DMS79 treated with DMSO at 0.1 percent for 48 hours (cell line): Measurements from ENCODE around the gene PRMT5.
A peak's percentile ranks its signal among the peaks of the same experiment; 100 is the strongest.

ENCODE experiments used
- DNase-seq: peaks from one replicate; lab custom pipeline; 2025; lab: John Stamatoyannopoulos, UW

Gene PRMT5

DNA sequence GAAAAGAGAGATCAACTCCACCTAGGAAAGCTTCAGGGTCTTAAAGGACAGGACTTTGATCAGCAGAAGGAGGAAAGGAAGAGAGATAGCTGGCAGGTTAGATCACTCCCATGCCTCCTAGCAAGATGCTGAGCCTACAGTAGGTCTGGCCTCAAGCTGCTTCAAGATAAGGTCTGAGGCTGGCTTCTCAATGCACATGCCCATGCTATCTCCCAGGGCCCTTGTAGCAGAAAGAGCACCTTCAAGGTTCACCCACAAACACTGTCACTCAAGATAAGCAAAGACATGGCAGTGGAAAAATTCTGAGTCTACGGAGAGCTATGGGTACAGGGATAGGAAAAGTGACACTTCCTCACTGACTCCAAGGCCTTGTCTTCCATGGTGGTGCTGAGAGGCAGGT is 31.8 kb downstream of the PRMT5 start:
- DNase-seq = no peak

DNA sequence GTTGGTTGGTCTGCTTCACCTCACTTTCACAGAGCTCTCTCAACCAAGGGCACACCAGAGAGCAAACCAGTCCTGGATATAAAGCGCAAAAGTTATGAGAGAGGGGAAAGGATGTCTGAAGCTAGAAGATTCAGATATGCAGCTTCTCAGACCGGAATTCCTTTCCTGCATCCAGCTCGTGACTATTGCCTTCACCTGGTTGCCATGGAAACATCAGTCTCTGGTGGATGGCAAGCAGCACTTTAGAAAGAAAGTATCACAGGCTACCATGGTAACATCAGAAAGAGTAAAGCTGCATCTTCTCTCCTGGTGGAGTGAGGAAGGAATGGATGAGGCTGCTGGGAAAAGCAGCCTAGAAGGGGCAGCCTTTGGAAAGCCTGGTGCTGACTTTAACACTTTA is 32.4 kb downstream of the PRMT5 start:
- no peak for DNase-seq

DNA sequence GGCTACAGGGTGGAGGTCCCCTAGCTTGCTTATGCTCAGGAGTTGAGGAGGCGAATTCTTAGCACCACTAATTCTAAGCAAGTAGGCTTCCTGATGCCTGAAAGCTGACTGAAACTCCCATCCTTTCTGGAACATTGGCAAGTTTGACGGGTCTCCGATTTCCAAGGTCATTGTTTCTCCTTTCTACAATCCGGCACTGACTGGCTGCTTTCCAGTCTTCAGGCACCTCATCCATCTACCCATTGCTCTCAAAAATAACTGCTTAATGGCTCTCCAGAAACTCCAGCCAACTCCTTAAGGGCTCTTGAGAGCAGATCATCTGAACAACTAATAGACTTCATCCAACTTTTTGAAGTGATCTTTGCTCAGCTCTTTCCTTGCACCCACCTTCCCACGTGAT is 32.8 kb downstream of the PRMT5 start:
- peak; percentile 100 for DNase-seq

DNA sequence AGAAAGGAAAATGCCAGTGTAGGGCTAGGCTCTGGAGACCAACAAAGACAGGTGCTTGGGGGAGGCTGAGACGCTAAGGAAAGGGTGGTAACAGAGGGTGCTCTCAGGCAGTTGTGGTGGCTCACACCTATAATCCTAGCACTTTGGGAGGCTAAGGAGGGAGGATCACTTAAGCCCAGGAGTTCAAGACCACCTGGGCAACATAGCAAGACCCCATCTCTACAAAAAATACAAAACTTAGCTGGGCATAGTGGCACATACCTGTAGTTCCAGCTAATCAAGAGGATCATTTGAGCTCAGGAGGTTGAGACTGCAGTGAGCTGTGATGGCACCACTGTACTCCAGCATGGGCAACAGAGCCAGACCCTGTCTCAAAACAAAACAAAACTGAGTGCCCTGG is 33.8 kb downstream of the PRMT5 start:
- no peak for DNase-seq

DNA sequence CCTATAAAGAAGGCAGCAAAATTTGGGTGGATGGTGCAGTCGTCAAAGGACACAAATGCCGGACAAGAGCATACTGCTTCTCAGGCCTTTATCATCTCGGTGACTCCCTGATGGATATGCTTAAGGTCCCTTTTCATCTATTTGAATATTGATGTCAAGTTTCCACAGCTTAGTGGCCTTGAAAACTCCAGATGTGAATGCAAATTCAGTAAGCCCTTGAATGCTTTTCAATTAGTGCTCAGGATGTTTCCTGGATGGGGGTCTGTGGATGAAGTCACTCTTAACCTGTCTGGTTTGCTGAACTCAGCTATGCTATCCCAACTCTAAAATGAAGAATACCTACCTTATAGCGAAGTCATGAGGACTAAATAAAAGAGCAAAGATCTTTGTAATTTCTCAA is 35.5 kb downstream of the PRMT5 start:
- DNase-seq = no peak

DNA sequence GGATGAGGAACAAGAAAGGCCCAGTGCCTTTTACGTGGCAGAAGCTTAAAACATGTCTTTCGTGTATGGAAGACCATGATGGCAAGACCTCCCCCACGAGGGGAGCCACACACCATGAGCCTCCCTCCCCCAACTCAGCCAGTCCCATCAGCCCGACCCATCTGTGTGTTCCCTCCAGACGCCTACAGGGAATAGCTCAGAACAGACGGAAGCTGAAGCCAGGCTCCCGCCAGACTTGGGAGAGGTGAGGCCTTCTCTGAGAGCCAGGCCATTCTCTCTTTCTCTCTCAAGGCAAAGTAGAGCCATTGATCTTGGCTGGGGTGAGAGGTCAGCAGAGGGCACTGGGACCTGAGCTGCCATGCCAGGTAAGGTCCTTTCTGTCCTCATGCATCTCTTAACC is 36.7 kb downstream of the PRMT5 start:
- DNase-seq = no peak

DNA sequence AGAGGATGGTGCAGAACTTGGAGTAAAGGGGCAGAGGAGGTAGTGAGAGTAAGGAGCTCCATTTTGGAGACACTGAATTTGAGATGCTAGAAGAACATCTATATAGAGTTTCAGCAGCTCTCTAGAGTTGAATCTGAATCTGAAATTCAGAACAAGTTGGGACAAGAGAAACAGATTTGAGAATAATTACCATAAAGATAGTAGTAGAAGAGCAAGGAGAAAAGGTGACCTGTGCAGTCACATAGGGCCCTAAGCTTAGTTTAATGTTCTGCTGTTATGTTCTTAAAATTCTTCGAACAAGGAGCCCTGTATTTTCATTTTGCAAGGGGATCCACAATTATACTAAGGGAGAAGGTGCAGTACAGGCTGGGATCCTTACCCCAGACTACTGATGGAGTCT is 38.8 kb downstream of the PRMT5 start:
- no peak for DNase-seq

DNA sequence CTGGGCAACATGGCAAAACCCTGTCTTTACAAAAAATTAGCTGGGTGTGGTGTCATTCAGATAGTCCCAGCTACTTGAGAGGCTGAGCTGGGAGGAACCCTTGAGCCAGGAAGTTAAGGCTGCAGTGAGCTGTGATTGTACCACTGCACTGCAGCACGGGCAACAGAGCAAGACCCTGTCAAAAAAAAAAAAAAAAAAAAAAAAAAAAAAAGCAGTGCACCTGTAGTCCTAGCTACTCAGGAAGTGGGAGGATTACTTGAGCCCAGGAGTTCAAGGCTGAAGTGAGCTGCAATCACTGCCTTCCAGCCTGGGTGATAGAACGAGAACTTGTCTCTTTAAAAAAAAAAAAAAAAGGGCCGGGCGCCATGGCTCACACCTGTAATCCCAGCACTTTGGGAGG is 40.5 kb downstream of the PRMT5 start:
- DNase-seq = no peak

DNA sequence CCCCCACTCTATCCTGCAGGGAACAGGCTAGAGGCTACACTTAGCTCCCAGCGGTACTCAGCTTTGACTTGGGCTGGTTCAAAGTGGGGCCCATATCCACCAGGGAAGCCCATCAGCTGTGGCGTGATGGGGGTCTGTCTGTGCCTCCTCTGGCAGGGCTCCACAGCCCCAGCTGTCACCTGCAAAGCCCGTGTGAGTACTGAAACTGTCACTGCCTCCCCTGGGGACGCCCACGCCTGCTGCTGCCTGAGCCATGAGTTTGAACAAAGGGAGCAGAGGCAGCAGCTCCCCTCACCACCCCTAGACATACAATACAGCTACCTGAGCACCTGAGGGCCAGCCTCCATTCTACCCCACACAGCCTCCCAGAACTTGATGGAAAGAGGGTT is 41.2 kb downstream of the PRMT5 start:
- DNase-seq = no peak

DNA sequence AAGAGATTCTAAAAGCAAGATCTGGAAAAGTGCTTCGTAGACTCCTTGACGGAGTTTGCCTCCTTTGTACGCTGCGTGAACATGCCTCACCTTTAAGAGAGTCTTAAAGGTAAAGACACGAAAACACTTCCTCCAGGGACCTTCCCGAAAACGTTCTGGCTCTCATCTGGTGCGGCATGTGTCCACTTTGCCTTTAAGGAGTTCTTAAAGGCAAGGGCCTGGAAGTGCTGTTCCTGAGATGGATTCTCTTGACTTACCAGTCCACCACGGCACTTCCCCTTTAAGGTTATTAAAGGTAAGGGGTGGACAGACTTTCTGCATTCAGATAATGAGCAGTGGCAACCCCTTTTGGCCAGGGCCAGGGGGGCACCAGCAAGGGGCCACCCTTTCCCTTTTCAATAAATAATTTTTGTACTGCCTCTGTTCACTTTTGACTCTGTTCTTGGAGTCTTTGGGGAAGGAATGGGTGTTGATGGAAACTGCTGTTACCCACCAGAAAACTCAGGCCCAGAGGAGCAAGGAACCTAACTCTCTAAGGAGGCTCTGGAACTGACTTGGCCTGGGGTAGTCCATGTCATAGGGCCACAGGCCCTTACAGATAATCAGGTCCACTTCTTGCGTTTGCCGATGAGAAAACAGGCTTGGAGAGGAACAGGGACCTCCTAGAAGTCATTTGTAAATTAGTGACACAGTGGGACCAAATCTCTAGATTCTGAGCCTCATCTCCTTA is 41.8 kb downstream of the PRMT5 start:
- DNase-seq = peak; percentile 100

DNA sequence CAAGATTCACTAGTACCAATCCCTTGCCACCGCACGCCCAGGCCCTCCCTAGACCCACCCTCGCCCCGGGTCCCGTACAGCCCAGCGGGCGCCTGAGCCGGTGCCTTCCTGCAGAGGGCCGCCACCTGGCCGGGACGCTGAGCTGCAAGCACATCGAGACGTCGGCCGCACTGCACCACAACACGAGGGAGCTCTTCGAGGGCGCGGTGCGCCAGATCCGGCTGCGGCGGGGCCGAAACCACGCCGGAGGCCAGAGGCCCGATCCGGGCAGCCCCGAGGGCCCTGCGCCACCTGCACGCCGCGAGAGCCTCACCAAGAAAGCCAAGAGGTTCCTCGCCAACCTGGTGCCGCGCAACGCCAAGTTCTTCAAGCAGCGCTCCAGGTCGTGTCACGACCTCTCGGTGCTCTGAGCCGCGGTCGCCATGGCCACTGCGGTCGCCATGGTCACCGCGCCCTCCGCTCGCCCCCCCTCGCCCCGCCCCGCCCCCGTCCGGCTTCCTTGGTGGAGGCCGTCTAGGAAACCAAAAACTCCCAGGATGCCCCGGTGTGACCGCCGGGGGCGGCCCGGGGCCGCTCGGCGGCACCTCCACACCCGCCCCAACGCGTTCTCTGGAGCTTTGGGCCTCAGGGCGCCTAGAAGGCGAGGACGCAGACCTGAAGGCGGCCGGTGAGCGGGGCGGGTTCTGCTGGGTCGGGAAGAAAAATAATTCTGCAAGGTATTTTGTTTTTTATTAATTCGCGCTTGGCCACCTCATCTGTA is 42.5 kb downstream of the PRMT5 start:
- DNase-seq = peak; percentile 90

DNA sequence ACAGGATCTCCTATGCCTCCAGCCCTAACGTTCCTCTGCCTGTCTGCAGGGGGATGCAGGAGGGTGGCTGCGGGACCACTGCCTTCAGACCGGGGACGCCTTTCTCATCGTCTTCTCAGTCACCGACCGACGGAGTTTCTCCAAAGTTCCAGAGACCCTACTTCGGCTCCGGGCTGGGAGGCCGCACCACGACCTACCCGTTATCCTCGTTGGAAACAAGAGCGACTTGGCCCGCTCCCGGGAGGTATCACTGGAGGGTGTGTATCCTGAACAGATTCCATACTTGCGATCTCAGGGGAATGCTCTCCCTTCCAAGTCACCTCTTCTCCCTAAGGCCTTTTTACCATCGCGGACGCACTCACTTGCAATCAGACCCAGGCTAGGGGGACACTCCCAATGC is 43.2 kb downstream of the PRMT5 start:
- no peak for DNase-seq

DNA sequence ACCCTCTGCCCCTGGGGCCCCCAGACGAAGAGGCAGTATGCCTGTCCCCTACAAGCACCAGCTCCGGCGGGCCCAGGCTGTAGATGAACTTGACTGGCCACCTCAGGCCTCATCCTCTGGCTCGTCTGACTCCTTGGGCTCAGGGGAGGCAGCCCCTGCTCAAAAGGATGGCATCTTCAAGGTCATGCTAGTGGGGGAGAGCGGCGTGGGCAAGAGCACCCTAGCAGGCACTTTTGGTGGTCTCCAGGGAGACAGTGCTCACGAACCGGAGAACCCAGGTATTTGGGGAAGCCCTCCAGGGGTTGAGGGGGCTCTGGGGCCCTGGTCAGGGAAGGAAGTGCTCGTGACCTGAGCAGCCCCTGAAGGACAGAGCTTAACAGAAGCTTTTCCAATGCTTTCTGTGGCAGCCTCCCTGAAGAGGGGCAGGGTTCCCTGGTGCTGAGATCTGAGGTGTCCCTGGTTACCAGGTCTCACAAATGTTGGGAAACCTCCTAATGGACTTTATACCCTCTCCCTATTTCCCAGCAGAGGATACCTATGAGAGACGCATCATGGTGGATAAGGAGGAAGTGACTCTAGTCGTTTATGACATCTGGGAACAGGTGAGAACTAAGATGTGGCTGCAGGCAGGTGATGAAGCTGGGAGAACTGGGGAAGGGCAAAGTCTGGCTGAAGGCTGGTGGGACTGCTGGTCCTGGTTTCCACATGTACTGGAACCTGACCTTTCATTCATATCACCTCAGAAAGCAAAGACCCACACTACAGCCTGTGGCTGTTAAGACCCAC is 44.2 kb downstream of the PRMT5 start:
- no peak for DNase-seq

DNA sequence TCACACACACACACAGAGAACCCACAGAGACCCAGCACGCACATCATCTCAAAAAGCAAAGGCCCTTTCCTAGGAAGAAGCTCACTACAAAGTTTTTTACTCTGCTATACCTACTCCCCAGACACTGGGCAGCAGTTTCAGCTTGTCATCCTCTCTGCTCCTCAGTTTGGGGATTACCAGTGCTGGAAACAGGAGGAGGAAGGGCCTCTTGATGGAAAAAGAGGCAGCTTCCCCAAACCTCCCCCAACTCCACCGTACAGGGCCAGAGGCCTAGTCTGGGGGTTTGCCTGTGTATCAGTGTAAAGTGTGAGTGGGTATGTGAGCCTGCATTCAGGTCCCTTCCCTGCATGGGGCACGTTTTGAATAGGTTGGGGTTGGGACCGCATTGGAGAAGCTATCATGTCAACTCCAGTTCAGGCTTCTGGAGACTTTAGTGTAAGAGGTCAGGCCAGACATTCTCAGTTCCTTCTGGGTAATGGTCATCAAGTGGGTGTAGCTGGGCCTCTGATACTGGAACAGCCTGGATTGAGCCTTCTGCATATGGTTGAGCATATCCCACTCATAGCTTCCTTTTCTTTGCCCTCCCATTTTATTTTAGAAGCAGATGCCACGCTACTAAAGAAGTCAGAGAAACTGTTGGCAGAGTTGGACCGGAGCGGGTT is 45.0 kb downstream of the PRMT5 start:
- DNase-seq = no peak

DNA sequence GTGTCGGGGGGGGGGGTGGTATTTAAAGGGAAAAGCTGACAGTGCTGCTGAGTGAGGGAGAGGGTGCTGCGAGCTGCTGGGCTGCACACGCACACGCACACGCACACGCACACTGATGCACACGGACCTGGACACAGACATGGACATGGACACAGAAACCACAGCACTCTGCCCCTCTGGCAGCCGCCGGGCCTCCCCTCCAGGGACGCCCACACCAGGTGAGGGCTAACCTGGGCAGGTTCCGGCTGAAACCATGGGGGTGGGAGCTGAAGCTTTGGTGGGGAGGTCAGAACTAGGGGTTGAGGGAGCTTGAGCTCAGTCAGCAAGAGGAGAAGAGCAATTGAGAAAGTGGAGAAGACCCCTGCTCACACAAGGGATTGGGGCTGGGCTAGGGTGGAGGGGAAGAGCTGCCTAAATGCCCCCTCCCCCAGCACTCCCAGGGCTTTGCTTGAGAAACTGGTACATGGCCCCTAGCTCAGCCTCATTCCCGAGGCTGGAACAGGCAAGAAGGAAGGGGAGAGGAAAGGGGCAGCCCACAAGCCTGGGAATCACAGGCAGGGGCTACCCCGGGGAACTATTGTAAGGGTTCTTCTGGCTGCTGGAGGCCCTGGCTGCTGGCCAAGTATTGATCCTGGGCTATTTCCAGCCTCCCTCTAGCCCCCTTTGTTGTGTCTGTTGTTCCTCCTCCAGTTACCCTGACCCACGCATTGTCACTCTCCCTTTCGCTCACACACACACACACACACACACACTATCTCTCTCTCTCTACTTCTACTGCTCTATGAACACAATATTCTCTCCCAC is 45.8 kb downstream of the PRMT5 start, which contains the start of gene REM2:
Gene REM2 (plus strand): TSS at position 50 of the 804 bp plus-strand sequence. CDS start 66 bp downstream, at position 116.
- peak; percentile 61 for DNase-seq

DNA sequence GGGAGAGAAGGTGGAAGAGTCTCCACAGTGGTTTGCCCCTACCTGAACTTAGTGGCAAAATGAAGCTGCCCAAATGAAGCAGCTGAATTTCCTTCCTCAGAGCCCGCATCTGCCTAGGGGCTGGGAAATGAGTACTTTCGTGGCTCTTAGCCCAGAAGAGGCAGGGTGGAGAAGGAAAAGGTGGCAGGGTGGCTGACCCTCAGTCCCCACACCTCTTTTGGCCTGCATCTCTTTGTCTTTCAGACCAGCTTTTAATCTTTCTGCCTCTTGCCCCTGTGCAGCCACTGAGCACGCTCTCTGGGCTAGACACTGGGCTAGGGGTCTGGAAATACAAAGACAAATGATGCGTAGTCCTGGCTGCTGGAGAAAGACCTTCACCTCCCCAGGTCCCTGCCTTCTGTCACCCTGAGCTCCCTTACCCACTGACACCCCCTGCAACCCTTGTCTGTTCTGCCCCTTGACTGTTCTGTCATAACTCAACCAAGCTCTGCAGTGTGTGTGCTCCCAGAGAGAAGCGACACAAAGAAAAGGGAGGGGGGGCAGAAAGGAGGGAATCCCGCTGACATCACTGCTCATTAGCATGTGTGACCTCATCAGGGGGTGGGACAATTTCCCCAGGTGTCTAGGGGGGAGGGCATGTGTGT is 46.5 kb downstream of the PRMT5 start:
- DNase-seq = peak; percentile 87

DNA sequence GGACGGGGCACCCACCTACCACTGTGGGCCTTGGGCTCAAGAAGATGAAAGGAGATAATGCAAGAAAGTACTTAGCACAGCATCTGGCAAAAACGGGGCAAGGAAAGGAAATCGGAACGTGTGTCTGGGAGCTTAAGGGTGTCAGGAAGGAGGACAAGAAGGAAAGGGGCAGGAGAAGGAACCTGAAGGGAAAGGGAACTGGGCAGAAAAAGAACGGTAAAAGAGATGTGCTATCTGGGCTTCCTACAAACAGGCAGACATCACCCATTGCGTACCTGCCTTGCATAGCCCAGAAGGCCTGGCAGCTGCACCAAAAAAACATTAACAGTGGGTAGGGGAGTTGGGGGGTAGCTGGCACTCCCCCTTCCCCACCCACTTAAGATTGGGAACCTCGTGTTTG is 47.1 kb downstream of the PRMT5 start:
- DNase-seq = no peak

DNA sequence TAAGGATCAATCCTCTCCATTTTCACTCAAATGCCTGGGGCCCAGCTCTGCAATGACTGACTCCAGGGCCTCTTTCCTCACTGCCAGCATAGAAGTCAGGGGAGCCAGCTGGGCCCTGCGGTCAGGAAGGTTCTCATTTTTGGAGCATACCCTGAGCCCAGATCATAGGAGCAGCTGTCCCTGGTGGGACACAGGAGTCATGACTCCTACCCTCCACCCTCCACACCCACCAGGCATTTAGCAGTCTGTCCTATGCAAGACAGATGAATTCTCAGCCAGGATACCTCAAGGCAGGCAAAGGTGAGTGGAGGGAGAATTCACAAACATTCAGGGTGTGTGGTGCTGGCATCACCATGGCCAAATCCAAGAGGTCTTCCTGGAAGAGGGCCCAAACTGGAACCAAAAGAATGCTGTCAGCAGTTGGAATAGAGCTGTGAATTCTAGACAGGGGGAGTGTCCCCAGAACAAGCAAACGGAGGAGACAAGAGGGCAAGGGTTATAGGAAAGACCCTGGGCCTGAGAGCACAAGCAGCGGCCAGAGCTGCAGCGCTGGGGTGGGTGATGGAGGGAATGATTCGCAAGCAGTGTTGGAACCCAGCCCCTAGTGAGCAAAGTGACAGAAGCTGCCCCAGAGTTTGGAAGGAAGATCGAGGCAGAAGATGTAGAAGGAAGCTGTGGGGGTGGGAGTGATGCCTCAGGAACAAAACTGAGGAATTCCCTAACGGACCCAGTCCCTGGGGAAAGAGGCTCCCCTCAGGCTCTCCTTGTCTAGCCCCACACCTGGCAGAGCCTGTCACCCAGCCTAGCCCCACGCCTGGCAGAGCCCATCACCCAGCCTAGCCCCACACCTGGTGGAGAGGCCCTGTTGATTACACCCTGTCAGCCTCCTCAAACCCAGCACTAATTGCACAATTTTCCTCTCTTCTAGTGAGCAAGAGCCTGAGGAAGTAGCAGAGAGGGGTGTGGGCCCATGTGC is 50.6 kb downstream of the PRMT5 start:
- no peak for DNase-seq

DNA sequence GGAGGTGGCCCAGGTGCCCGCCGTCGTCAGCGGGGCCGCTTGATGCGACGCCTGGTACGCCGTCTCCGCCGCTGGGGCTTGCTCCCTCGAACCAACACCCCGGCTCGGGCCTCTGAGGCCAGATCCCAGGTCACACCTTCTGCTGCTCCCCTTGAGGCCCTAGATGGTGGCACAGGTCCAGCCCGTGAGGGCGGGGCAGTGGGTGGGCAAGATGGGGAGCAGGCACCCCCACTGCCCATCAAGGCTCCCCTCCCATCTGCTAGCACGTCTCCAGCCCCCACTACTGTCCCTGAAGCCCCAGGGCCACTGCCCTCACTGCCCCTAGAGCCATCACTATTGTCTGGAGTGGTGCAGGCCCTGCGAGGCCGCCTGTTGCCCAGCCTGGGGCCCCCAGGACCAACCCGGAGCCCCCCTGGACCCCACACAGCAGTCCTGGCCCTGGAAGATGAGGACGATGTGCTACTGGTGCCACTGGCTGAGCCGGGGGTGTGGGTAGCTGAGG is 52.1 kb downstream of the PRMT5 start:
- no peak for DNase-seq
